ENCODE measurements around the gene TMEM238. TPM values are rescaled to one million over a fixed set of nuclear protein-coding genes. Genes with fewer than 3 reads are reported as not detected.

Gene TMEM238
- total and polyA plus RNA-seq, 9 of the 15 experiments (the other 6 are each of a cell fraction or from before 2014, with no cell fraction given), result 0.18 to 5.1 (median 1.3) TPM; not detected in 4

GRCh38 chr19:55368701-55369563, 15.2 kb downstream of the TMEM238 start (continued):
- TF ChIP-seq, protein P1, sequence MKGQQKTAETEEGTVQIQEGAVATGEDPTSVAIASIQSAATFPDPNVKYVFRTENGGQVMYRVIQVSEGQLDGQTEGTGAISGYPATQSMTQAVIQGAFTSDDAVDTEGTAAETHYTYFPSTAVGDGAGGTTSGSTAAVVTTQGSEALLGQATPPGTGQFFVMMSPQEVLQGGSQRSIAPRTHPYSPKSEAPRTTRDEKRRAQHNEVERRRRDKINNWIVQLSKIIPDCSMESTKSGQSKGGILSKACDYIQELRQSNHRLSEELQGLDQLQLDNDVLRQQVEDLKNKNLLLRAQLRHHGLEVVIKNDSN (CRISPR knock-in tag; IDR thresholded peaks at IDR 0.05), result no peak
- peak; percentile 48; the same call in 1 of the 2 replicates for TF ChIP-seq GMEB1 (CRISPR knock-in tag; IDR thresholded peaks at IDR 0.05)
- no peak for TF ChIP-seq SNRNP70 (optimal IDR thresholded peaks at IDR 0.05; ENCODE audit: low read depth, low read length)
- no peak for TF ChIP-seq KDM5B (IDR thresholded peaks at IDR 0.05; ENCODE audit: insufficient replicate concordance, low read depth, low read length)
- no peak for TF ChIP-seq PCBP2 (IDR thresholded peaks at IDR 0.05; ENCODE audit: low read depth, low read length, poor library complexity, severe bottlenecking)
- no peak for TF ChIP-seq EZH2 (IDR thresholded peaks at IDR 0.05; ENCODE audit: borderline replicate concordance, low read depth, low read length)
- no peak for TF ChIP-seq NR4A1 (CRISPR knock-in tag; IDR thresholded peaks at IDR 0.05)
- TF ChIP-seq NR4A1 (tag; IDR thresholded peaks at IDR 0.05), result no peak
- TF ChIP-seq E2F6 (IDR thresholded peaks at IDR 0.05; ENCODE audit: borderline replicate concordance in 1 of 2, extremely low read depth in 1 of 2, insufficient read depth in 1 of 2, insufficient read length in 1 of 2, low read depth in 1 of 2, low read length in 1 of 2, poor library complexity in 1 of 2, severe bottlenecking in 1 of 2), result peak in 1 of 2 experiments; percentile 18
- TF ChIP-seq, protein P2, sequence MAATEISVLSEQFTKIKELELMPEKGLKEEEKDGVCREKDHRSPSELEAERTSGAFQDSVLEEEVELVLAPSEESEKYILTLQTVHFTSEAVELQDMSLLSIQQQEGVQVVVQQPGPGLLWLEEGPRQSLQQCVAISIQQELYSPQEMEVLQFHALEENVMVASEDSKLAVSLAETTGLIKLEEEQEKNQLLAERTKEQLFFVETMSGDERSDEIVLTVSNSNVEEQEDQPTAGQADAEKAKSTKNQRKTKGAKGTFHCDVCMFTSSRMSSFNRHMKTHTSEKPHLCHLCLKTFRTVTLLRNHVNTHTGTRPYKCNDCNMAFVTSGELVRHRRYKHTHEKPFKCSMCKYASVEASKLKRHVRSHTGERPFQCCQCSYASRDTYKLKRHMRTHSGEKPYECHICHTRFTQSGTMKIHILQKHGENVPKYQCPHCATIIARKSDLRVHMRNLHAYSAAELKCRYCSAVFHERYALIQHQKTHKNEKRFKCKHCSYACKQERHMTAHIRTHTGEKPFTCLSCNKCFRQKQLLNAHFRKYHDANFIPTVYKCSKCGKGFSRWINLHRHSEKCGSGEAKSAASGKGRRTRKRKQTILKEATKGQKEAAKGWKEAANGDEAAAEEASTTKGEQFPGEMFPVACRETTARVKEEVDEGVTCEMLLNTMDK (IDR thresholded peaks at IDR 0.05; ENCODE audit: borderline replicate concordance, insufficient read depth, low read depth, low read length, poor library complexity, severe bottlenecking), result no peak
- no peak for TF ChIP-seq CEBPG (CRISPR knock-in tag; IDR thresholded peaks at IDR 0.05)
- TF ChIP-seq CEBPG (tag; conservative IDR thresholded peaks at IDR 0.05 in 1 of 2, IDR thresholded peaks at IDR 0.05 in 1 of 2), result no peak
- 0 out of 2 replicates have a peak, but pooled peaks have one; percentile 25 for TF ChIP-seq PHF21A (IDR thresholded peaks at IDR 0.05; ENCODE audit: borderline replicate concordance, low read depth)
- TF ChIP-seq EWSR1 (IDR thresholded peaks at IDR 0.05; ENCODE audit: borderline replicate concordance, low read depth, partially characterized antibody), result no peak
- no peak for TF ChIP-seq ZNF444 (CRISPR knock-in tag; IDR thresholded peaks at IDR 0.05)
- no peak for TF ChIP-seq CBX5 (IDR thresholded peaks at IDR 0.05; ENCODE audit: borderline replicate concordance, low read depth)
- TF ChIP-seq, protein P3, sequence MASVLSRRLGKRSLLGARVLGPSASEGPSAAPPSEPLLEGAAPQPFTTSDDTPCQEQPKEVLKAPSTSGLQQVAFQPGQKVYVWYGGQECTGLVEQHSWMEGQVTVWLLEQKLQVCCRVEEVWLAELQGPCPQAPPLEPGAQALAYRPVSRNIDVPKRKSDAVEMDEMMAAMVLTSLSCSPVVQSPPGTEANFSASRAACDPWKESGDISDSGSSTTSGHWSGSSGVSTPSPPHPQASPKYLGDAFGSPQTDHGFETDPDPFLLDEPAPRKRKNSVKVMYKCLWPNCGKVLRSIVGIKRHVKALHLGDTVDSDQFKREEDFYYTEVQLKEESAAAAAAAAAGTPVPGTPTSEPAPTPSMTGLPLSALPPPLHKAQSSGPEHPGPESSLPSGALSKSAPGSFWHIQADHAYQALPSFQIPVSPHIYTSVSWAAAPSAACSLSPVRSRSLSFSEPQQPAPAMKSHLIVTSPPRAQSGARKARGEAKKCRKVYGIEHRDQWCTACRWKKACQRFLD (CRISPR knock-in tag; IDR thresholded peaks at IDR 0.05), result no peak

All from K562 (cell line).